CD4-positive, alpha-beta memory T cell (primary cell): ENCODE results near the gene GLUD1. TPM values are rescaled to one million over a fixed set of nuclear protein-coding genes. Genes with fewer than 3 reads are reported as not detected.
A peak's percentile ranks its signal among the peaks of the same experiment; 100 is the strongest.
"Not testable (repeated sequence)": the region's sequence is repeated elsewhere in the genome, so short reads cannot be mapped to it uniquely, and the experiment has no call there.

Experiments used
- CTCF ChIA-PET: fragments of 350-600 bp; sonication (Branson Sonifier 250); formaldehyde crosslinking; loops from one replicate; lab custom pipeline; 2021; ENCODE audit warnings: inconsistent platforms; ENCODE audit not compliant: partially characterized antibody; lab: Charles Lee
- POLR2A ChIA-PET: fragments of 350-600 bp; sonication (Branson Sonifier 250); formaldehyde crosslinking; loops from one replicate; lab custom pipeline; 2021; ENCODE audit not compliant: partially characterized antibody; lab: Charles Lee
- DNase-seq, 5 donors: peaks; one replicate each; pipeline versions ENCODE4 v3.0.0 to v3.0.0-alpha.2; 2020 to 2022; ENCODE audit warnings: mixed read lengths in 1 of 5
- H3K27ac ChIP-seq: one replicate; pipeline ENCODE4 v1.7.0; 2013; ENCODE audit warnings: low read depth, low read length
- H3K27me3 ChIP-seq: 2 replicates; pipeline ENCODE4 v1.7.0; 2013; ENCODE audit warnings: mild to moderate bottlenecking, low read length, moderate library complexity; ENCODE audit not compliant: insufficient read depth
- H3K36me3 ChIP-seq: 2 replicates; pipeline ENCODE4 v1.7.0; 2013; ENCODE audit warnings: mild to moderate bottlenecking, low read length, moderate library complexity; ENCODE audit not compliant: insufficient read depth
- H3K4me1 ChIP-seq: 2 replicates; pipeline ENCODE4 v1.7.0; 2013; ENCODE audit warnings: mild to moderate bottlenecking, low read length, moderate library complexity; ENCODE audit not compliant: insufficient read depth
- H3K4me3 ChIP-seq, 2 donors: one replicate each; pipeline ENCODE4 v1.7.0; 2013; ENCODE audit warnings: low read length in 2 of 2, mild to moderate bottlenecking in 1 of 2
- H3K9me3 ChIP-seq, 2 donors: one replicate each; pipeline ENCODE4 v1.7.0; 2013; ENCODE audit warnings: low read length in 2 of 2, control low read depth in 1 of 2; ENCODE audit not compliant: control insufficient read depth in 1 of 2
- H3K27ac Mint-ChIP-seq, 7 donors: one replicate each; pipeline ENCODE4 v1.8.0; 2020 to 2021; ENCODE audit warnings: mixed read lengths in 7 of 7, mild to moderate bottlenecking in 6 of 7, inconsistent platforms in 3 of 7, moderate library complexity in 3 of 7
- H3K27me3 Mint-ChIP-seq, 2 donors: one replicate each; pipeline ENCODE4 v1.8.0; 2020 to 2021; ENCODE audit warnings: mixed read lengths in 2 of 2
- H3K36me3 Mint-ChIP-seq, 2 donors: one replicate each; pipeline ENCODE4 v1.8.0; 2020 to 2021; ENCODE audit warnings: mixed read lengths in 2 of 2, inconsistent platforms in 1 of 2, mild to moderate bottlenecking in 1 of 2
- H3K4me1 Mint-ChIP-seq, 4 donors: one replicate each; pipeline ENCODE4 v1.8.0; 2020 to 2021; ENCODE audit warnings: mixed read lengths in 4 of 4, mild to moderate bottlenecking in 1 of 4
- H3K4me3 Mint-ChIP-seq, 8 donors: one replicate each; pipeline ENCODE4 v1.8.0; 2020 to 2021; ENCODE audit warnings: mixed read lengths in 8 of 8, mild to moderate bottlenecking in 7 of 8, moderate library complexity in 6 of 8, inconsistent platforms in 3 of 8
- H3K9me3 Mint-ChIP-seq, 8 donors: one replicate each; pipeline ENCODE4 v1.8.0; 2020 to 2021; ENCODE audit warnings: mixed read lengths in 8 of 8, mild to moderate bottlenecking in 5 of 8, inconsistent platforms in 3 of 8, moderate library complexity in 1 of 8
- intact Hi-C: fragments of 100-400 bp; cut with micrococcal nuclease; formaldehyde crosslinking; loops from one replicate; pipeline ENCODE4 v1.15.1; 2023
- polyA plus RNA-seq, 2 donors: library from polyadenylated mRNA; unstranded; fragments of 300-500 nt; fragmentation: Illumina TruSeq; gene quantifications; one replicate each; pipeline ENCODE4 v1.2.3, GENCODE V29; 2021
- total RNA-seq, 2 experiments: library from RNA; stranded (reverse); gene quantifications; one replicate each; pipeline ENCODE4 v1.2.3, GENCODE V29; 2021

GLUD1 gene
- total and polyA plus RNA-seq, 4 experiments from 2014 or later = 75.8 to 158 (median 105) TPM

GRCh38 chr10:87080621-87081020 is 14.0 kb downstream of the GLUD1 start:
- H3K27ac Mint-ChIP-seq, H3K9me3 Mint-ChIP-seq, DNase-seq, H3K4me3 ChIP-seq, H3K4me3 Mint-ChIP-seq, POLR2A ChIA-PET, CTCF ChIA-PET, H3K27ac ChIP-seq, H3K27me3 Mint-ChIP-seq, intact Hi-C loops, H3K27me3 ChIP-seq, H3K36me3 ChIP-seq, H3K9me3 ChIP-seq: not testable (repeated sequence)
- peaks cover 29% of the 10 kb centered on the region for H3K4me1 ChIP-seq
- Mint-ChIP-seq H3K4me1 (peaks cover 28 to 48% (median 40%) of the 10 kb centered on the region in 4 donors), H3K36me3 (peaks cover 8 to 19% of the 10 kb centered on the region in 2 donors)

GRCh38 chr10:87079106-87079836 is 15.4 kb downstream of the GLUD1 start:
- Histone ChIP-seq H3K27me3 (no peaks in the 10 kb centered on the region), H3K4me1 (peaks cover 17% of the 10 kb centered on the region), H3K36me3 (no peaks in the 10 kb centered on the region), H3K9me3 (no peaks in the 10 kb centered on the region), H3K27ac (no peak overlapping the region), H3K4me3 (no peak overlapping the region)
- ChIA-PET POLR2A (no interaction called here), CTCF (no interaction called here)
- intact Hi-C loops = no loop called here
- DNase-seq = no peak
- H3K27me3 Mint-ChIP-seq = no peaks in the 10 kb centered on the region
- H3K4me1 Mint-ChIP-seq = peaks cover 20 to 36% (median 31%) of the 10 kb centered on the region in 4 donors
- peaks cover 8 to 16% of the 10 kb centered on the region in 2 donors for H3K36me3 Mint-ChIP-seq
- no peaks in the 10 kb centered on the region for H3K9me3 Mint-ChIP-seq
- no peak overlapping the region for H3K4me3 Mint-ChIP-seq
- peak overlapping the region in 2 of 7 donors; percentile 5 to 52 for H3K27ac Mint-ChIP-seq

- H3K27ac ChIP-seq, POLR2A ChIA-PET, H3K9me3 Mint-ChIP-seq, H3K4me3 ChIP-seq, H3K9me3 ChIP-seq, H3K4me1 ChIP-seq, H3K27me3 ChIP-seq, H3K4me3 Mint-ChIP-seq, DNase-seq, intact Hi-C loops, H3K27me3 Mint-ChIP-seq: not testable (repeated sequence)
- CTCF ChIA-PET = interaction anchor here (0.6 to 1.3 kb wide), 2 partner anchors 9 to 137 kb away, joined by 3 to 5 read pairs; no protein-coding TSS in a partner anchor
- peaks cover 14% of the 10 kb centered on the region for H3K36me3 ChIP-seq
- peak overlapping the region in 5 of 7 donors; percentile 8 to 77 (median 15) for H3K27ac Mint-ChIP-seq
- H3K4me1 Mint-ChIP-seq = peaks cover 6 to 16% (median 8%) of the 10 kb centered on the region in 4 donors
- H3K36me3 Mint-ChIP-seq = peaks cover 21 to 33% of the 10 kb centered on the region in 2 donors
Observed at GRCh38 chr10:87076421-87076820, 18.2 kb downstream of the GLUD1 start.

- intact Hi-C loops = no loop called here
- ChIA-PET POLR2A (no interaction called here), CTCF (interaction anchor here (0.6 to 0.7 kb wide), 2 partner anchors 43 to 102 kb away, joined by 3 read pairs; no protein-coding TSS in a partner anchor)
- Histone ChIP-seq H3K27ac (no peak overlapping the region), H3K9me3 (no peaks in the 10 kb centered on the region), H3K36me3 (peaks cover 22% of the 10 kb centered on the region), H3K4me3 (no peak overlapping the region), H3K4me1 (no peaks in the 10 kb centered on the region), H3K27me3 (no peaks in the 10 kb centered on the region)
- H3K27ac Mint-ChIP-seq = no peak overlapping the region
- peaks cover 27 to 56% of the 10 kb centered on the region in 2 donors for H3K36me3 Mint-ChIP-seq
- peaks cover 0 to 7% (median 3%) of the 10 kb centered on the region in 4 donors for H3K4me1 Mint-ChIP-seq
- H3K4me3 Mint-ChIP-seq = no peak overlapping the region
- no peaks in the 10 kb centered on the region for H3K27me3 Mint-ChIP-seq
- DNase-seq = no peak
- H3K9me3 Mint-ChIP-seq = no peaks in the 10 kb centered on the region
Observed at GRCh38 chr10:87072449-87072848, 22.2 kb downstream of the GLUD1 start.

GRCh38 chr10:87068281-87068680 is 26.4 kb downstream of the GLUD1 start:
- intact Hi-C loops = no loop called here

GRCh38 chr10:87066865-87067264 is 27.8 kb downstream of the GLUD1 start:
- ChIA-PET POLR2A (no interaction called here), CTCF (no interaction called here)
- H3K9me3 Mint-ChIP-seq = no peaks in the 10 kb centered on the region
- no peaks in the 10 kb centered on the region for H3K27me3 Mint-ChIP-seq
- DNase-seq = no peak
- Histone ChIP-seq H3K27ac (no peak overlapping the region), H3K36me3 (peaks cover 29% of the 10 kb centered on the region), H3K4me3 (no peak overlapping the region), H3K4me1 (no peaks in the 10 kb centered on the region), H3K9me3 (no peaks in the 10 kb centered on the region), H3K27me3 (no peaks in the 10 kb centered on the region)
- H3K27ac Mint-ChIP-seq = peak overlapping the region in 3 of 7 donors; percentile 11 to 85 (median 36)
- intact Hi-C loops = no loop called here
- H3K4me1 Mint-ChIP-seq = peaks cover 0 to 3% (median under 1%) of the 10 kb centered on the region in 4 donors
- no peak overlapping the region for H3K4me3 Mint-ChIP-seq
- peaks cover 46 to 76% of the 10 kb centered on the region in 2 donors for H3K36me3 Mint-ChIP-seq

More at GRCh38 chr10:87068281-87068680, 26.4 kb downstream of the GLUD1 start:
- no peaks in the 10 kb centered on the region for H3K9me3 Mint-ChIP-seq
- H3K4me3 Mint-ChIP-seq = no peak overlapping the region
- H3K36me3 Mint-ChIP-seq = peaks cover 53 to 80% of the 10 kb centered on the region in 2 donors
- H3K27ac Mint-ChIP-seq = no peak overlapping the region
- no peak for DNase-seq
- no peaks in the 10 kb centered on the region for H3K27me3 Mint-ChIP-seq
- H3K27ac ChIP-seq = no peak overlapping the region
- H3K4me1 Mint-ChIP-seq = peaks cover 0 to 3% (median 2%) of the 10 kb centered on the region in 4 donors
- H3K4me1 ChIP-seq = no peaks in the 10 kb centered on the region
- H3K4me3 ChIP-seq = no peak overlapping the region
- peaks cover 34% of the 10 kb centered on the region for H3K36me3 ChIP-seq
- ChIA-PET CTCF (interaction anchor here (0.6 kb wide), 1 partner anchor 19 kb away, joined by 3 read pairs; no protein-coding TSS in a partner anchor), POLR2A (no interaction called here)
- no peaks in the 10 kb centered on the region for H3K9me3 ChIP-seq
- H3K27me3 ChIP-seq = no peaks in the 10 kb centered on the region

GRCh38 chr10:87066178-87066577 is 28.5 kb downstream of the GLUD1 start:
- Mint-ChIP-seq H3K4me3 (no peak overlapping the region), H3K4me1 (no peaks in the 10 kb centered on the region), H3K9me3 (no peaks in the 10 kb centered on the region), H3K27ac (peak overlapping the region in 6 of 7 donors; percentile 4 to 79 (median 52)), H3K27me3 (no peaks in the 10 kb centered on the region), H3K36me3 (peaks cover 40 to 77% of the 10 kb centered on the region in 2 donors)
- intact Hi-C loops = no loop called here
- H3K4me3 ChIP-seq = no peak overlapping the region
- DNase-seq = no peak
- CTCF ChIA-PET = no interaction called here
- no peaks in the 10 kb centered on the region for H3K4me1 ChIP-seq
- no peaks in the 10 kb centered on the region for H3K27me3 ChIP-seq
- H3K27ac ChIP-seq = no peak overlapping the region
- POLR2A ChIA-PET = no interaction called here
- H3K36me3 ChIP-seq = peaks cover 34% of the 10 kb centered on the region
- H3K9me3 ChIP-seq = no peaks in the 10 kb centered on the region
